C4-2B (cell line): ENCODE data around the gene ADIPOQ.

Experiments
- ZFX ChIP-seq: fragments of 450-650 bp; IDR thresholded peaks from 2 replicates; pipeline ENCODE4 v1.6.1; 2017
- TF ChIP-seq, protein P1 (sequence below): fragments of 450-650 bp; conservative IDR thresholded peaks from 2 replicates; pipeline ENCODE4 v1.5.1; 2017; ENCODE audit warnings: mild to moderate bottlenecking

DNA sequence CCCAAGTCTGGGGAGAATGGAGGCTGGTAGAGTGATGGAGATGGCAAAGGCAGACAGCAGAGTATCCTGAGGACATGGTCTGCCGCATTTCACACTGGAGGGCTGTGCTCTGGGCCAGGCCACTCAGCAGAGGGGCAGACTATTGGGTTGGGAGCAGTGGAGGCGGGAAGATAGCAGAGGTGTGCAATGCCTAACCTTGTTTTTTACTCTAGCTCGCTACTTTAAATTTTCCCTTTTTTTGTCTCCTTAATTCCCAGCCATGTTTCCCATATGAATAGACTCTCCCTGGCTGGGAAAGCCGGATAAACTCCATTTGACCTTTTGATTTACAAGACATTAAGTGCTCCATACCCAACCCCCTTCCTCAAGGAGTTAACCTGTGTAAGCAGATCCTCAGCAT, 54.4 kb downstream of the ADIPOQ start:
- TF ChIP-seq, protein P1, sequence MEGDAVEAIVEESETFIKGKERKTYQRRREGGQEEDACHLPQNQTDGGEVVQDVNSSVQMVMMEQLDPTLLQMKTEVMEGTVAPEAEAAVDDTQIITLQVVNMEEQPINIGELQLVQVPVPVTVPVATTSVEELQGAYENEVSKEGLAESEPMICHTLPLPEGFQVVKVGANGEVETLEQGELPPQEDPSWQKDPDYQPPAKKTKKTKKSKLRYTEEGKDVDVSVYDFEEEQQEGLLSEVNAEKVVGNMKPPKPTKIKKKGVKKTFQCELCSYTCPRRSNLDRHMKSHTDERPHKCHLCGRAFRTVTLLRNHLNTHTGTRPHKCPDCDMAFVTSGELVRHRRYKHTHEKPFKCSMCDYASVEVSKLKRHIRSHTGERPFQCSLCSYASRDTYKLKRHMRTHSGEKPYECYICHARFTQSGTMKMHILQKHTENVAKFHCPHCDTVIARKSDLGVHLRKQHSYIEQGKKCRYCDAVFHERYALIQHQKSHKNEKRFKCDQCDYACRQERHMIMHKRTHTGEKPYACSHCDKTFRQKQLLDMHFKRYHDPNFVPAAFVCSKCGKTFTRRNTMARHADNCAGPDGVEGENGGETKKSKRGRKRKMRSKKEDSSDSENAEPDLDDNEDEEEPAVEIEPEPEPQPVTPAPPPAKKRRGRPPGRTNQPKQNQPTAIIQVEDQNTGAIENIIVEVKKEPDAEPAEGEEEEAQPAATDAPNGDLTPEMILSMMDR: no peak
- no peak for TF ChIP-seq ZFX
